GM10248 (cell line): ENCODE measurements around the gene HES4.
A peak's percentile ranks its signal among the peaks of the same experiment; 100 is the strongest.

Source experiments
- CTCF ChIA-PET: fragments of 300-600 bp; sonication (Branson Sonifier 250); formaldehyde crosslinking; extraction: SDS; loops from one replicate; lab custom pipeline; 2021; ENCODE audit warnings: antibody characterized with exemption; lab: Yijun Ruan, JAX
- POLR2A ChIA-PET: fragments of 350-650 bp; sonication (Branson Sonifier 250); formaldehyde crosslinking; extraction: SDS; loops from one replicate; lab custom pipeline; 2020; ENCODE audit warnings: antibody characterized with exemption; lab: Yijun Ruan, JAX
- DNase-seq: peaks from one replicate; pipeline ENCODE4 v3.0.0; 2012; ENCODE audit errors: extremely low spot score
- TF ChIP-seq, protein P1 (sequence below): IDR thresholded peaks from 2 replicates; pipeline ENCODE4 v1.5.1; 2012; ENCODE audit warnings: mild to moderate bottlenecking, low read depth; ENCODE audit errors: extremely low read depth, missing control alignments, control extremely low read depth

HES4 gene

DNA sequence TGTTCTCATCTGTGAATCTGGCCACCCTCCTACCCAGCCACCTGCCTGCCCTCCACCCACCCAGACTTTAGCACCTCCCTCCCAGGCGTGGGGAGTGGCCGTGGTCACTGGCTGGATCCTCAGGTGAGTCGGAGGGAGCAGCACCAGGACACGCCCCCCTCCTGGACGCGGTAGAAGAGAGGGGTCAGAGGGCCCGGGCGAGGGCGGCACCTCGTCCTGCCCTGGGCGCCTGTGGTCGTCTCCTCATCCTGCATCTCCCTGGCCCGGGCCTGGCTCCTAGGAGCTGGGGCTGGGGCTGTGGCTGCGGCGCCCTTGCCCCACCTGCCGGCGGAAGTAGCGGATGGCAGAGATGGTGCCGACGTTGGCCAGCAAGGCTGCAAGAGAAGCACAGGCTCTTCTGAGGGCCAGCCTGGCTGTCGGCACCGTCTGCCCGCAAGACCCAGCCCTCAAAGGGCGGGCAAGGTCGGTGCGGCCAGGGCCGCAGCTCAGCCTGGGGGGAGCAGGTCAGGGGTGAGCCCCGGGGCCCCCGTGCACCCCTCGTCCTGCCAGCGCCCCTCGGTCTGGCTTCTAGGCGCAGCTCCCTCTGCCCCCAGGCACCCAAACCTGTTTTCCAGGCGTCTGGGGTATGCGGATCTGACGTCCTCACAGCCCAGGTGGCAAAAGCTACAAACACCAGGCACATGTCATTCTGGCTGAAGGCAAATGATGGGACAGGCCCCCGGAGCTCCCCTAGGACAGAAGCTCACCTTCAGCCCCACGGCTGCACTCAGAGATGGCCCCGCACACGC, 23.8 kb downstream of the HES4 start:
- TF ChIP-seq, protein P1, sequence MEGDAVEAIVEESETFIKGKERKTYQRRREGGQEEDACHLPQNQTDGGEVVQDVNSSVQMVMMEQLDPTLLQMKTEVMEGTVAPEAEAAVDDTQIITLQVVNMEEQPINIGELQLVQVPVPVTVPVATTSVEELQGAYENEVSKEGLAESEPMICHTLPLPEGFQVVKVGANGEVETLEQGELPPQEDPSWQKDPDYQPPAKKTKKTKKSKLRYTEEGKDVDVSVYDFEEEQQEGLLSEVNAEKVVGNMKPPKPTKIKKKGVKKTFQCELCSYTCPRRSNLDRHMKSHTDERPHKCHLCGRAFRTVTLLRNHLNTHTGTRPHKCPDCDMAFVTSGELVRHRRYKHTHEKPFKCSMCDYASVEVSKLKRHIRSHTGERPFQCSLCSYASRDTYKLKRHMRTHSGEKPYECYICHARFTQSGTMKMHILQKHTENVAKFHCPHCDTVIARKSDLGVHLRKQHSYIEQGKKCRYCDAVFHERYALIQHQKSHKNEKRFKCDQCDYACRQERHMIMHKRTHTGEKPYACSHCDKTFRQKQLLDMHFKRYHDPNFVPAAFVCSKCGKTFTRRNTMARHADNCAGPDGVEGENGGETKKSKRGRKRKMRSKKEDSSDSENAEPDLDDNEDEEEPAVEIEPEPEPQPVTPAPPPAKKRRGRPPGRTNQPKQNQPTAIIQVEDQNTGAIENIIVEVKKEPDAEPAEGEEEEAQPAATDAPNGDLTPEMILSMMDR = peak; percentile 48
- ChIA-PET CTCF (interaction anchor here (0.9 to 1.9 kb wide), 7 partner anchors 9 to 107 kb away, joined by 3 to 8 read pairs (median 6); partner anchors contain the start of gene PLEKHN1), POLR2A (interaction anchor here (1.3 kb wide), 1 partner anchor 12 kb away, joined by 3 read pairs; no protein-coding TSS in a partner anchor)
- DNase-seq = peak; percentile 81

DNA sequence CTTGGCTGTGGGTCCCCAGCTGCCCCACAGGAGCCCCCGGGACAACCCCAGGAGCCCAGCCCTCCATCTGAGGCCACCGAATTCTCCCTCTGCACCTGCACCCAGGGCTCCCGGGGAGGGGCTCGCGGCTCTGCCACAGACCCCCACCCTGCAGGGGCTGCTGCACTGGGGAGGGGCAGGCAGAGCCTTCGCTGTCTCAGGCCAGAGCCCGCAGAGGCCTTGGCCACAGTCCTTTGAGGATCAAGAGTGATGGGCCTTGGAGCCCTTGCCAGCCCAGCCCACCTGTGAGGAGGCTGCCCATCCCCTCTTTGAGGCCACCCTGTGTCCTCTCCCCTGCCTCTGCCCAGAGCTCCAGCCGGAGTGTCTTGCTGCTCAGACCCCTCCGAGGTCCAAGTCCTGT, 24.5 kb downstream of the HES4 start:
- no peak for DNase-seq
- CTCF ChIA-PET = interaction anchor here (0.9 to 1.9 kb wide), 5 partner anchors 9 to 89 kb away, joined by 3 to 8 read pairs (median 6); partner anchors contain the start of gene PLEKHN1
- TF ChIP-seq, protein P1 = no peak
- POLR2A ChIA-PET = no interaction called here

DNA sequence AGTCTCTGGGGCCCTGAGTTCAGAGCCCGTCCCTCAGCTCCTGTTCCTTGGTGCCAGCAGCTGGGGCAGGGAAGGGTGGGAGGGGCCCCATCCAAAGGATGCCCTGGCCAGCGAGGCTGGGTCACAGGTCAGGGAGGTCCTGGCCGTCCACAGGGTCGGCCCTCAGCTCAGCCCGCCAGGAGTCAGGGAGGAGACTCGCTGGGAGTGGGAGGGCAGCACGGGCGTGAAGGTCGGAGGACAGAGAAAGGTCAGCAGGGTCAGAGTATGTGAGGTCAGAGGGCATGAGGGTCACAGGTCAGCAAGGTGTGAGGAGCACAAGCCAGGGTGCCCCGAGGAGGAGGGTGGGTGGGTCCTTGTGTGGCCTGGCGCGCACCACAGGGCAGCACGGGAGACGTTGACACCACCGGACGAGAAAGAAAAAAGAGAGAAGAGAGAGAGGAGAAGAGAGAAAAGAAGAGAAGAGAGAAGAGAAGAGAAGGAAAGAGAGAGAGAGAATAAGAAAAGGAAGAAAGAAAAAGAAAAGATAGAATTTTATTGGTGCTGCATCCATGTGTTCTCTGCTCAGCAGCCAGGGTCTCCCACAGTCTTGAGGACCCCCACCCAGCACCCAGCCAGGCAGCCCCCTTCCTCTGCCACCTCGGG, 25.1 kb downstream of the HES4 start:
- TF ChIP-seq, protein P1 = no peak
- ChIA-PET CTCF (interaction anchor here (0.8 to 1.9 kb wide), 5 partner anchors 8 to 89 kb away, joined by 3 to 8 read pairs (median 6); partner anchors contain the start of gene PLEKHN1), POLR2A (no interaction called here)
- no peak for DNase-seq

GRCh38 chr1:974293-974640, 25.6 kb downstream of the HES4 start:
- ChIA-PET POLR2A (no interaction called here), CTCF (interaction anchor here (0.8 to 0.9 kb wide), 2 partner anchors 9 to 19 kb away, joined by 3 read pairs; no protein-coding TSS in a partner anchor)
- TF ChIP-seq, protein P1 = no peak
- no peak for DNase-seq

DNA sequence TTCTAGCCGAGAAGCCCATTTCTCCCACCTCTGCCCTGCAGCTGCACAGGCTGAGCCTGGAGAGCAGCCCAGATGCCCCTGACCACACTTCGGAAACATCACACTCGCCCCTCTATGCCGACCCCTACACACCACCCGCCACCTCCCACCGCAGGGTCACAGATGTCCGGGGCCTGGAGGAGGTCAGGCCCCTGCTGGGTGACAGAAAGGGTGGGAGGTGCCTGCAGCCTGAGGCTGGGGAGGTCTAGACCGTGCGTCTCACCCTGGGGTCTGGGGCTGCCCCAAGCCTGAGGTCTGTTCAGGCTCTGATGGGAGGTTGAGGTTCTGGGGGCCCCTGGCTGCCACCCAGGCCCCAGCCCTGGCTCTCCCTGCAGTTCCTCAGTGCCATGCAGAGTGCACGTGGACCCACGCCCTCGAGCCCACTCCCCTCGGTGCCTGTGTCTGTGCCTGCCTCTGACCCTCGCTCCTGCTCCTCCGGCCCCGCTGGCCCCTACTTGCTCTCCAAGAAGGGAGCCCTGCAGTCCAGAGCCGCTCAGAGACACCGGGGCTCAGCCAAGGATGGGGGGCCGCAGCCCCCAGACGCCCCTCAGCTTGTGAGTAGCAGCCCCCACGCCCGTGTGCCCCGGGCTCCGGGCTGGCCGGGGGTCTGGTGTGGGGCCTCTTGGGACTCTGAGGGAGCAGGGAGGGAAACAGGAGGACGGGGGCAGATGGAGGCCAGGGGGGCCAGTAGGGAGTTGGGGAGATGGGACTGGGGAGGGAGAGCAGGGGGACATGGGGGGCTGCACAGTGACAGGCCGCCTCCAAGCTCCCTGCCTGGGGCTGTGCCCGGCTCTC, 26.2 kb downstream of the HES4 start:
- no peak for DNase-seq
- POLR2A ChIA-PET = no interaction called here
- TF ChIP-seq, protein P1 = no peak
- CTCF ChIA-PET = interaction anchor here (0.8 to 0.9 kb wide), 2 partner anchors 9 to 19 kb away, joined by 3 read pairs; no protein-coding TSS in a partner anchor

- ChIA-PET CTCF (interaction anchor here (1.4 to 1.8 kb wide), 3 partner anchors 10 to 150 kb away, joined by 3 to 6 read pairs (median 4); no protein-coding TSS in a partner anchor), POLR2A (no interaction called here)
- TF ChIP-seq, protein P1 = no peak
- no peak for DNase-seq
Observed at GRCh38 chr1:972726-973458, 27.0 kb downstream of the HES4 start.
